ENCODE results near the gene RHBDF2. TPM values are rescaled to one million over a fixed set of nuclear protein-coding genes. Genes with fewer than 3 reads are reported as not detected.

Gene RHBDF2
- total and polyA plus RNA-seq, 2 donors (not counting 3 experiments of a cell fraction or from before 2014, with no cell fraction given): 25.5 to 38.5 TPM

DNA sequence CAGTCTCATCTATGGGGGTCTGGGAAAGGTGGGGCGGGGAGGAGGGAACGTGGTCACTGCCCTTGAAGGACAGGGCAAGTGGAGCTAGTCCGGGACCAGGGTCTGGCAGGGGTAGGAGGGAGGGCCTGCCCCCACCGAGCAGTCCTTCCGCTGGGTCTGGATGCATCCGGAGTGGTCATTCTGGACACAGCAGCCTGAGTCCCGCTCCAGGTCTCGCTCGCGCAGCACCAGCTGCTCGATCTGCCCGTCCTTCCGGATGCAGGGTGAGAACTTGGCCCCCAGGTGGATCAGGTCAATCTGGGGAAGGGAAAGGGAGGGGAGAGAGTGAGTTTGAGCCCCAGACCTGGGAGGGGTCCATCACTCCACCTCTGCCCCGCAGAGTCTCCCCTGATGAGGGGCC, 27.0 kb downstream of the RHBDF2 start:
- no TSS peak for BruUV-seq (replicated peaks)

DNA sequence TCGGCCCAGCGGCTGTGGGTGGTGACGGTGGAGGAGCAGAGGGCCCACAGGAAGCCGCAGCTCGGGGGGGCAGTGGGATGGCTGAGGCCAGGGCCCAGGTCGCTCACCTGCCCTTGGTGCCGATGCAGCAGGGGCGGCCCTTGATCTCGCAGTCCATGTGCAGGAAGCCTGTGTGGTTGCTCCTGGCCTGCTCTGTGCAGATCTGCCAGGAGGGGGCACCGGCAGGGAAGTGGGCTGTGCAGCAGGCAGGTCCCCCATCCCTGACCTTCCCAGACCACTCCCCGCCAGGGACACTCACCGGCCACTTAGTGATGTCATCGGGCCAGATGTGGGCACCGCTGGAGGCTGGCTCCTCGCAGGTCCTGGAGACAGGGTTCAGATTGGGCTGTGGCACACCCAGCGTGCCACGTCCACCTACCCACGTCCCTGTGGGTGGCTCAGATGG, 27.7 kb downstream of the RHBDF2 start:
- no peak overlapping the region for H3K9ac ChIP-seq (replicated peaks; ENCODE audit: extremely low read depth, insufficient read depth, low read length)
- H4K20me1 ChIP-seq (replicated peaks; ENCODE audit: control insufficient read depth, extremely low read depth, insufficient read depth, low read length): no peaks in the 10 kb centered on the region
- H3K36me3 ChIP-seq (ENCODE audit: control insufficient read depth in 2 of 2, extremely low read depth in 1 of 2, insufficient read depth in 2 of 2, low read length in 2 of 2): peaks cover 0 to 11% of the 10 kb centered on the region in 2 experiments
- dilution Hi-C loops (cut with MboI; ENCODE audit: extremely low pct_ligation_motif_present, low sequenced_read_pairs) (no loop called here), intact Hi-C loops (cut with micrococcal nuclease) (no loop called here)
- no peak overlapping the region for H3K4me3 ChIP-seq (replicated peaks in 1 of 3; ENCODE audit: insufficient read depth in 1 of 3, low read depth in 1 of 3, low read length in 3 of 3)
- ChIA-PET CTCF (interaction anchor here (0.6 to 1.4 kb wide), 3 partner anchors 26 to 61 kb away, joined by 3 to 4 read pairs (median 3); no protein-coding TSS in a partner anchor), POLR2A (no interaction called here)
- no peaks in the 10 kb centered on the region for H3K27me3 ChIP-seq (ENCODE audit: control insufficient read depth in 2 of 2, insufficient read depth in 2 of 2, low read length in 2 of 2)
- no peak overlapping the region for H3K27ac ChIP-seq (ENCODE audit: insufficient read depth, low read depth, low read length)
- H3K9me3 ChIP-seq (replicated peaks; ENCODE audit: control insufficient read depth, insufficient read depth, low read length): no peaks in the 10 kb centered on the region
- no peak for TF ChIP-seq GATA2 (IDR thresholded peaks at IDR 0.05; ENCODE audit: insufficient read depth, insufficient read length, low read depth, low read length)
- TF ChIP-seq, protein P1, sequence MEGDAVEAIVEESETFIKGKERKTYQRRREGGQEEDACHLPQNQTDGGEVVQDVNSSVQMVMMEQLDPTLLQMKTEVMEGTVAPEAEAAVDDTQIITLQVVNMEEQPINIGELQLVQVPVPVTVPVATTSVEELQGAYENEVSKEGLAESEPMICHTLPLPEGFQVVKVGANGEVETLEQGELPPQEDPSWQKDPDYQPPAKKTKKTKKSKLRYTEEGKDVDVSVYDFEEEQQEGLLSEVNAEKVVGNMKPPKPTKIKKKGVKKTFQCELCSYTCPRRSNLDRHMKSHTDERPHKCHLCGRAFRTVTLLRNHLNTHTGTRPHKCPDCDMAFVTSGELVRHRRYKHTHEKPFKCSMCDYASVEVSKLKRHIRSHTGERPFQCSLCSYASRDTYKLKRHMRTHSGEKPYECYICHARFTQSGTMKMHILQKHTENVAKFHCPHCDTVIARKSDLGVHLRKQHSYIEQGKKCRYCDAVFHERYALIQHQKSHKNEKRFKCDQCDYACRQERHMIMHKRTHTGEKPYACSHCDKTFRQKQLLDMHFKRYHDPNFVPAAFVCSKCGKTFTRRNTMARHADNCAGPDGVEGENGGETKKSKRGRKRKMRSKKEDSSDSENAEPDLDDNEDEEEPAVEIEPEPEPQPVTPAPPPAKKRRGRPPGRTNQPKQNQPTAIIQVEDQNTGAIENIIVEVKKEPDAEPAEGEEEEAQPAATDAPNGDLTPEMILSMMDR (IDR thresholded peaks at IDR 0.05; ENCODE audit: extremely low read depth in 1 of 2, insufficient read depth in 1 of 2, low read depth in 1 of 2, low read length in 2 of 2): peak in 1 of 2 donors; percentile 44
- no peak for TF ChIP-seq FOS (IDR thresholded peaks at IDR 0.05; ENCODE audit: borderline replicate concordance, insufficient read depth, low read length)
- no peak for TF ChIP-seq POLR2A (IDR thresholded peaks at IDR 0.05; ENCODE audit: low read depth, low read length)
- no peak for TF ChIP-seq EZH2 (IDR thresholded peaks at IDR 0.05; ENCODE audit: borderline replicate concordance, low read depth, low read length, severe bottlenecking)
- TF ChIP-seq MYC (IDR thresholded peaks at IDR 0.05; ENCODE audit: low read depth, low read length): no peak
- no peak for TF ChIP-seq POLR2AphosphoS5 (IDR thresholded peaks at IDR 0.05; ENCODE audit: insufficient read depth, low read depth, low read length)
- H3K9me1 ChIP-seq (replicated peaks; ENCODE audit: control insufficient read depth, extremely low read depth, insufficient read depth, low read length): no peaks in the 10 kb centered on the region
- H3K4me2 ChIP-seq (ENCODE audit: insufficient read depth, low read length): no peak overlapping the region
- FAIRE-seq: peak; percentile 53
- DNase-seq (ENCODE audit: low read depth, low spot score): no peak
- H2AFZ ChIP-seq (ENCODE audit: low read depth, low read length): no peak overlapping the region
- peaks cover 3% of the 10 kb centered on the region for H3K4me1 ChIP-seq (ENCODE audit: control insufficient read depth, extremely low read depth, insufficient read depth, low read length)
- no TSS peak for BruUV-seq (replicated peaks)
- H3K79me2 ChIP-seq (ENCODE audit: control insufficient read depth, insufficient read depth, low read length): no peaks in the 10 kb centered on the region

More for the DNA sequence above, 27.0 kb downstream of the RHBDF2 start:
- POLR2A ChIA-PET: no interaction called here
- Histone ChIP-seq H3K4me2 (ENCODE audit: insufficient read depth, low read length) (no peak overlapping the region), H3K36me3 (ENCODE audit: control insufficient read depth in 2 of 2, extremely low read depth in 1 of 2, insufficient read depth in 2 of 2, low read length in 2 of 2) (peaks cover 0 to 12% of the 10 kb centered on the region in 2 experiments), H3K9me1 (replicated peaks; ENCODE audit: control insufficient read depth, extremely low read depth, insufficient read depth, low read length) (no peaks in the 10 kb centered on the region), H3K27ac (ENCODE audit: insufficient read depth, low read depth, low read length) (no peak overlapping the region), H3K4me1 (ENCODE audit: control insufficient read depth, extremely low read depth, insufficient read depth, low read length) (peaks cover 3% of the 10 kb centered on the region), H3K4me3 (replicated peaks in 1 of 3; ENCODE audit: insufficient read depth in 1 of 3, low read depth in 1 of 3, low read length in 3 of 3) (no peak overlapping the region), H3K79me2 (ENCODE audit: control insufficient read depth, insufficient read depth, low read length) (no peaks in the 10 kb centered on the region), H3K9me3 (replicated peaks; ENCODE audit: control insufficient read depth, insufficient read depth, low read length) (no peaks in the 10 kb centered on the region), H4K20me1 (replicated peaks; ENCODE audit: control insufficient read depth, extremely low read depth, insufficient read depth, low read length) (no peaks in the 10 kb centered on the region), H3K9ac (replicated peaks; ENCODE audit: extremely low read depth, insufficient read depth, low read length) (no peak overlapping the region), H3K27me3 (ENCODE audit: control insufficient read depth in 2 of 2, insufficient read depth in 2 of 2, low read length in 2 of 2) (no peaks in the 10 kb centered on the region), H2AFZ (ENCODE audit: low read depth, low read length) (no peak overlapping the region)
- TF ChIP-seq, protein P2, sequence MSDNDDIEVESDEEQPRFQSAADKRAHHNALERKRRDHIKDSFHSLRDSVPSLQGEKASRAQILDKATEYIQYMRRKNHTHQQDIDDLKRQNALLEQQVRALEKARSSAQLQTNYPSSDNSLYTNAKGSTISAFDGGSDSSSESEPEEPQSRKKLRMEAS (IDR thresholded peaks at IDR 0.05; ENCODE audit: insufficient read depth, insufficient read length): no peak
- TF ChIP-seq MYC (IDR thresholded peaks at IDR 0.05; ENCODE audit: low read depth, low read length) (no peak), GATA2 (IDR thresholded peaks at IDR 0.05; ENCODE audit: insufficient read depth, insufficient read length, low read depth, low read length) (no peak)
- no peak for FAIRE-seq
- dilution Hi-C loops (cut with MboI; ENCODE audit: extremely low pct_ligation_motif_present, low sequenced_read_pairs): no loop called here
- intact Hi-C loops (cut with micrococcal nuclease): no loop called here
- CTCF ChIA-PET: interaction anchor here (0.7 to 1.7 kb wide), 6 partner anchors 15 to 66 kb away, joined by 3 to 6 read pairs (median 3); no protein-coding TSS in a partner anchor
- DNase-seq (ENCODE audit: low read depth, low spot score): no peak
